HL-60 (cell line): ENCODE results near the gene HLA-DPB1.

ENCODE experiments used
- POLR2AphosphoS5 ChIP-seq: IDR thresholded peaks from 2 replicates; pipeline ENCODE4 v1.6.1; 2012; ENCODE audit warnings: low read depth
- TF ChIP-seq, protein P1 (sequence below): IDR thresholded peaks from one replicate; pipeline ENCODE4 v1.5.1; 2011; ENCODE audit warnings: low read length, control low read depth, inconsistent platforms; ENCODE audit not compliant: insufficient read depth
- TF ChIP-seq, protein P2 (sequence below): IDR thresholded peaks from 2 replicates; pipeline ENCODE4 v1.6.1; 2012; ENCODE audit warnings: low read depth; ENCODE audit not compliant: insufficient replicate concordance

DNA sequence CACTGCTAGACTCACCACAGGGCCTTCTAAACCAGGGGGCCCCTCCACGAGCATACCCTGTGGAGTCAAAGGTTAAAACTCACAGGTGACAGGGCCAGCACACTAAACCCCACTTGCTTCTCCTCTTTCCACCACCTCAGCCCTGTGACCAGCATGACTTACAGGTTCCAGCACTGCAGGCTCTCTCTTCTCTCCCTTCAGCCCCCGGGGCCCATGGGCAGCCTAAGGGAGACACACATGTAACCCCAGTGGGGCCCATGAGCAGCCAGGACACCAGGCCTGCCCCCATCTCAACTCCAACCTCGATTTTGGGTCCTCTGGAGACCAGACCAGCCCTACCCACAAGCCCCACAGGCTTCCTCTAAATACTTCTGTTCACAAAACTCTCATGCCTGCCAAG, 28.0 kb downstream of the HLA-DPB1 start:
- TF ChIP-seq, protein P1, sequence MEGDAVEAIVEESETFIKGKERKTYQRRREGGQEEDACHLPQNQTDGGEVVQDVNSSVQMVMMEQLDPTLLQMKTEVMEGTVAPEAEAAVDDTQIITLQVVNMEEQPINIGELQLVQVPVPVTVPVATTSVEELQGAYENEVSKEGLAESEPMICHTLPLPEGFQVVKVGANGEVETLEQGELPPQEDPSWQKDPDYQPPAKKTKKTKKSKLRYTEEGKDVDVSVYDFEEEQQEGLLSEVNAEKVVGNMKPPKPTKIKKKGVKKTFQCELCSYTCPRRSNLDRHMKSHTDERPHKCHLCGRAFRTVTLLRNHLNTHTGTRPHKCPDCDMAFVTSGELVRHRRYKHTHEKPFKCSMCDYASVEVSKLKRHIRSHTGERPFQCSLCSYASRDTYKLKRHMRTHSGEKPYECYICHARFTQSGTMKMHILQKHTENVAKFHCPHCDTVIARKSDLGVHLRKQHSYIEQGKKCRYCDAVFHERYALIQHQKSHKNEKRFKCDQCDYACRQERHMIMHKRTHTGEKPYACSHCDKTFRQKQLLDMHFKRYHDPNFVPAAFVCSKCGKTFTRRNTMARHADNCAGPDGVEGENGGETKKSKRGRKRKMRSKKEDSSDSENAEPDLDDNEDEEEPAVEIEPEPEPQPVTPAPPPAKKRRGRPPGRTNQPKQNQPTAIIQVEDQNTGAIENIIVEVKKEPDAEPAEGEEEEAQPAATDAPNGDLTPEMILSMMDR, result no peak
- TF ChIP-seq POLR2AphosphoS5, result no peak
- TF ChIP-seq, protein P2, sequence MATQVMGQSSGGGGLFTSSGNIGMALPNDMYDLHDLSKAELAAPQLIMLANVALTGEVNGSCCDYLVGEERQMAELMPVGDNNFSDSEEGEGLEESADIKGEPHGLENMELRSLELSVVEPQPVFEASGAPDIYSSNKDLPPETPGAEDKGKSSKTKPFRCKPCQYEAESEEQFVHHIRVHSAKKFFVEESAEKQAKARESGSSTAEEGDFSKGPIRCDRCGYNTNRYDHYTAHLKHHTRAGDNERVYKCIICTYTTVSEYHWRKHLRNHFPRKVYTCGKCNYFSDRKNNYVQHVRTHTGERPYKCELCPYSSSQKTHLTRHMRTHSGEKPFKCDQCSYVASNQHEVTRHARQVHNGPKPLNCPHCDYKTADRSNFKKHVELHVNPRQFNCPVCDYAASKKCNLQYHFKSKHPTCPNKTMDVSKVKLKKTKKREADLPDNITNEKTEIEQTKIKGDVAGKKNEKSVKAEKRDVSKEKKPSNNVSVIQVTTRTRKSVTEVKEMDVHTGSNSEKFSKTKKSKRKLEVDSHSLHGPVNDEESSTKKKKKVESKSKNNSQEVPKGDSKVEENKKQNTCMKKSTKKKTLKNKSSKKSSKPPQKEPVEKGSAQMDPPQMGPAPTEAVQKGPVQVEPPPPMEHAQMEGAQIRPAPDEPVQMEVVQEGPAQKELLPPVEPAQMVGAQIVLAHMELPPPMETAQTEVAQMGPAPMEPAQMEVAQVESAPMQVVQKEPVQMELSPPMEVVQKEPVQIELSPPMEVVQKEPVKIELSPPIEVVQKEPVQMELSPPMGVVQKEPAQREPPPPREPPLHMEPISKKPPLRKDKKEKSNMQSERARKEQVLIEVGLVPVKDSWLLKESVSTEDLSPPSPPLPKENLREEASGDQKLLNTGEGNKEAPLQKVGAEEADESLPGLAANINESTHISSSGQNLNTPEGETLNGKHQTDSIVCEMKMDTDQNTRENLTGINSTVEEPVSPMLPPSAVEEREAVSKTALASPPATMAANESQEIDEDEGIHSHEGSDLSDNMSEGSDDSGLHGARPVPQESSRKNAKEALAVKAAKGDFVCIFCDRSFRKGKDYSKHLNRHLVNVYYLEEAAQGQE, result no peak
